Uterus (tissue), 4 donors: ENCODE data around the gene DOK6. TPM values are rescaled to one million over a fixed set of nuclear protein-coding genes. Genes with fewer than 3 reads are reported as not detected.

ENCODE experiments used
- DNase-seq, 2 donors: peaks; one replicate each; pipeline ENCODE4 v3.0.0-alpha.2; 2019 to 2020
- H3K27ac ChIP-seq, 2 donors: fragments of 200-600 bp; sonication (generic); 1 replicate in 1 of 2; 2 replicates in 1 of 2; pipeline ENCODE4 v1.5.1; 2016 to 2018
- H3K27me3 ChIP-seq, 2 donors: fragments of 200-600 bp; sonication (generic); one replicate each; pipeline ENCODE4 v1.5.1; 2018 to 2019; ENCODE audit warnings: control low read depth in 1 of 2
- H3K36me3 ChIP-seq, 2 donors: fragments of 200-600 bp; sonication (generic); one replicate each; pipeline ENCODE4 v1.5.1; 2019; ENCODE audit warnings: control low read depth in 1 of 2
- H3K4me1 ChIP-seq, 2 donors: fragments of 200-600 bp; sonication (generic); one replicate each; pipeline ENCODE4 v1.5.1; 2018 to 2019; ENCODE audit warnings: control low read depth in 1 of 2
- H3K4me3 ChIP-seq, 2 donors: fragments of 200-600 bp; sonication (generic); 1 replicate in 1 of 2; 2 replicates in 1 of 2; pipeline ENCODE4 v1.5.1; 2018 to 2019; ENCODE audit warnings: mild to moderate bottlenecking in 1 of 2
- H3K9me3 ChIP-seq, 2 donors: fragments of 200-600 bp; sonication (generic); one replicate each; pipeline ENCODE4 v1.5.1; 2019; ENCODE audit warnings: control low read depth in 1 of 2
- POLR2A ChIP-seq, 2 donors: fragments of 450-650 bp; IDR thresholded peaks; one replicate each; pipeline ENCODE4 v1.6.1; 2016; ENCODE audit warnings: antibody characterized with exemption in 2 of 2, mild to moderate bottlenecking in 1 of 2, moderate library complexity in 1 of 2
- intact Hi-C: fragments of 100-400 bp; cut with DNase I; formaldehyde crosslinking; loops from one replicate; pipeline ENCODE4 v1.15.1; 2023; ENCODE audit warnings: low total_unique reads
- total RNA-seq, 4 donors: library from RNA; depleted of rRNA in 3 of 4; stranded (reverse); fragments of >200 nt in 3 of 4; gene quantifications; one replicate each; pipeline versions ENCODE4 v1.1.0 to v1.2.4, GENCODE V29; 2014 to 2023
- TF ChIP-seq, protein P1 (sequence below), 4 experiments: fragments of 200-600 bp in 2 of 4; fragments of 450-650 bp in 2 of 4; sonication (generic) in 2 of 4; IDR thresholded peaks; one replicate each; pipeline ENCODE4 v1.5.1; 2016 to 2019; ENCODE audit warnings: antibody characterized with exemption in 4 of 4, mild to moderate bottlenecking in 2 of 4, moderate library complexity in 1 of 4
- donor health status: DM: yes; HTN: yes; CAD: no.

The DOK6 gene
- total RNA-seq, 4 donors from 2014 or later: 0.26 to 9.5 (median 1.4) TPM

DNA sequence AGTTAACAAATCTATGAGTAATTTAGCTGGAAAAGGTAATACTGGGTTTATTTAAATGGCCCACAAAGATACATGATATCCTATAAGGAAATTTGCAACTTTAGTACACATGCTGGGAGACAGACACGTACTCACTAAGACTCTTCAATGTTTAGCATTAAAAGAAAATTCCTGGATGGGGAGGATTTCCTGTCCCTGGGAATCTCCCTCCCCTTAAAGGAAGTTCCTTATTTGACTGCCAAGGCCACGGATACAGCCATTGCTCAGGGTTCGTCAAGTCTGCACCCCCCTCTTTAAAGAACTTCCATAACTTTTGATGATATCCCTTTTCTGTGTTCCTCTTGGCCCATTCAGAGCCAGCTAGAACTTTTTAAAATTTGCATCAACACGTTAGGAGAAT, 279.4 kb downstream of the DOK6 start:
- H3K4me3 ChIP-seq: no peak overlapping the region
- no peaks in the 10 kb centered on the region for H3K9me3 ChIP-seq
- no peaks in the 10 kb centered on the region for H3K27me3 ChIP-seq
- TF ChIP-seq POLR2A (IDR thresholded peaks at IDR 0.05): no peak
- TF ChIP-seq, protein P1, sequence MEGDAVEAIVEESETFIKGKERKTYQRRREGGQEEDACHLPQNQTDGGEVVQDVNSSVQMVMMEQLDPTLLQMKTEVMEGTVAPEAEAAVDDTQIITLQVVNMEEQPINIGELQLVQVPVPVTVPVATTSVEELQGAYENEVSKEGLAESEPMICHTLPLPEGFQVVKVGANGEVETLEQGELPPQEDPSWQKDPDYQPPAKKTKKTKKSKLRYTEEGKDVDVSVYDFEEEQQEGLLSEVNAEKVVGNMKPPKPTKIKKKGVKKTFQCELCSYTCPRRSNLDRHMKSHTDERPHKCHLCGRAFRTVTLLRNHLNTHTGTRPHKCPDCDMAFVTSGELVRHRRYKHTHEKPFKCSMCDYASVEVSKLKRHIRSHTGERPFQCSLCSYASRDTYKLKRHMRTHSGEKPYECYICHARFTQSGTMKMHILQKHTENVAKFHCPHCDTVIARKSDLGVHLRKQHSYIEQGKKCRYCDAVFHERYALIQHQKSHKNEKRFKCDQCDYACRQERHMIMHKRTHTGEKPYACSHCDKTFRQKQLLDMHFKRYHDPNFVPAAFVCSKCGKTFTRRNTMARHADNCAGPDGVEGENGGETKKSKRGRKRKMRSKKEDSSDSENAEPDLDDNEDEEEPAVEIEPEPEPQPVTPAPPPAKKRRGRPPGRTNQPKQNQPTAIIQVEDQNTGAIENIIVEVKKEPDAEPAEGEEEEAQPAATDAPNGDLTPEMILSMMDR (IDR thresholded peaks at IDR 0.05): no peak
- intact Hi-C loops: no loop called here
- no peak for DNase-seq
- H3K4me1 ChIP-seq: no peaks in the 10 kb centered on the region
- H3K36me3 ChIP-seq: no peaks in the 10 kb centered on the region
- no peak overlapping the region for H3K27ac ChIP-seq

DNA sequence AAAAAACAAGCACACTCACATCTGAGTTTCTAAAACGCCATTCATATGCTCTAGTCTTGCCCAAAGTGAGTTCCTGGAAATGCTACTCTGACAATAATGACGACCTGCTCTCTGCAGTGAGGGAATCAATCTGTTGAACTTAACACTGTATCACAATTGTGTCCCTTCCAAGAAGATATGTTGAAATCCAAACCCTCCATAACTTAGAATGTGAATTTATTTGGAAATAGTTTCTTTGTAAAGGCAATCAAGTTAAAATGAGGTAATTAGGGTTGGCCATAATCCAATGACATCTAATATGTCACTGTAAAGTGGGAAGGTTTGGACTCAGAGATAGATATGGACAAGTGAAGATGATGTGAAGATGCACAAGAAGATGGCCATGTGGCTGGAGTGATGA, 282.5 kb downstream of the DOK6 start:
- intact Hi-C loops: no loop called here
- Histone ChIP-seq H3K4me3 (no peak overlapping the region), H3K4me1 (no peaks in the 10 kb centered on the region), H3K27me3 (no peaks in the 10 kb centered on the region), H3K9me3 (no peaks in the 10 kb centered on the region), H3K27ac (no peak overlapping the region), H3K36me3 (no peaks in the 10 kb centered on the region)
- no peak for TF ChIP-seq POLR2A (IDR thresholded peaks at IDR 0.05)
- TF ChIP-seq, protein P1 (IDR thresholded peaks at IDR 0.05): no peak
- no peak for DNase-seq

DNA sequence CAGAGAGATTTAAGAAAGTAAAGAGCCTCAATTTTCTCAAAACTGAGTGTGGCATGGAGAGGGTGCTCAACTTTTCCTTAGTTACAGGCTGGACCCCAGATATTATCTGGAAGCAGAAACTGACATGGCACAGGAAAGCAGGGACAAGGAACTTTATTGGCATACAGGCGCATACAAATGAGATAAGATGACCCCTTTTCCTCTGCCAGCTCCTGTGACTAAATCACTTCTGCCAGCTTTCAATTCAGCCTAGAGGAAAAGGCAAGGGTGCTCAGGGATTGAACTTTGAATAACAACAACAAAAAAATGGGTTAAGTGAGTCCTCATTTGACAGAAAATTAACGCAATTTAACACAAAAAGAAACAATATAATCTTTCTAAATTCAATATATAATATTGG, 284.1 kb downstream of the DOK6 start:
- Histone ChIP-seq H3K4me3 (no peak overlapping the region), H3K36me3 (no peaks in the 10 kb centered on the region), H3K4me1 (no peaks in the 10 kb centered on the region), H3K27me3 (no peaks in the 10 kb centered on the region), H3K27ac (no peak overlapping the region), H3K9me3 (no peaks in the 10 kb centered on the region)
- intact Hi-C loops: no loop called here
- TF ChIP-seq, protein P1 (IDR thresholded peaks at IDR 0.05): no peak
- TF ChIP-seq POLR2A (IDR thresholded peaks at IDR 0.05): no peak
- DNase-seq: no peak

DNA sequence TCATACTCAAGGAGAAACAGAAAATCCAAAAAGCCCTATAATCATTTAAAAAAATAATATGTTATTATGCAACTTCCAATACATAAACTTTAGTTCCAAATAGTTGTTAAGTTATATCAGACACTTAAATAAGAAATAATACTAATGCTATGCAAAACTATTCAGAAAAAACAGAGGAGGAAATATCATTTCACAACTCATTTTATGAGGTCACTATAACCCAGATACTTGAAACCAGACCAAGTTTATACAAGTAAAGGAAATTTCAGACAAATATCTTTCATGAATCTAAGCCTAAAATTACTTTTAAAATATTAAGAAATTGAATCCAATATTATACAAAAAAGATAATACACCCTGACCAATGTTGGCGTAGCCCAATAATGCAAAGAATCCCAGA, 286.2 kb downstream of the DOK6 start:
- no peak for TF ChIP-seq POLR2A (IDR thresholded peaks at IDR 0.05)
- TF ChIP-seq, protein P1 (IDR thresholded peaks at IDR 0.05): no peak
- Histone ChIP-seq H3K27me3 (no peaks in the 10 kb centered on the region), H3K27ac (no peak overlapping the region), H3K4me3 (no peak overlapping the region), H3K4me1 (no peaks in the 10 kb centered on the region), H3K9me3 (no peaks in the 10 kb centered on the region), H3K36me3 (no peaks in the 10 kb centered on the region)
- intact Hi-C loops: no loop called here
- DNase-seq: no peak

DNA sequence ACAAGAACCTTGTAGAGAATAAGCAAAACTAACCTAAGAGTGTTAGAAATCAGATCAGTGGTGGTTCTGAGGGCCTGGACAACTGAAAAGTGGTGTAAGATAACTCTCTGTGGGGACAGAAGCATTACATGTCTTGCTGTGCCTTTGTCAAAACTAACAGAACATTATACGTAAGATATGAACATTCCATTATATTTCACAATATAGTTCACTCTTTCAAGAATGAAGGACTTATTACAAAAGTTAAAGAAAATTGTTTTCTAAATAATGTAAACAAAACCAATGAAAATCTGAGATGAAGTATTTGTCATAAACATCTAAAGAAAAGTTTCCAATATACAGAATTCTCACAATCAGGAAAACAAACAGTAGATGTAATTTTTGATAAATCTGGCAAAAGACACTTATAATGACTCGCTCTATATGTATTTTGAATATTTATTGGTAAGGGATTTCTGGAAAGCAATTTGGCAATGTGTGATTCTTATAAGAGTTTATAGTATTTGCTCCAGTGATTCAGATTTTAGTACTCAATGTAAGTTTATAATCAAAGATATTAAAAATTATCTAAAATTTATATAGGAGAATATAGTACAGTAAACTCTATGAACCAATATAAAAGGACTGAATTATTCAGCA, 288.6 kb downstream of the DOK6 start:
- intact Hi-C loops: no loop called here
- DNase-seq: no peak
- no peak overlapping the region for H3K4me3 ChIP-seq
- H3K27me3 ChIP-seq: no peaks in the 10 kb centered on the region
- H3K27ac ChIP-seq: no peak overlapping the region
- no peaks in the 10 kb centered on the region for H3K9me3 ChIP-seq
- no peaks in the 10 kb centered on the region for H3K4me1 ChIP-seq
- H3K36me3 ChIP-seq: no peaks in the 10 kb centered on the region
- TF ChIP-seq, protein P1 (IDR thresholded peaks at IDR 0.05): no peak
- TF ChIP-seq POLR2A (IDR thresholded peaks at IDR 0.05): no peak
